ENCODE measurements around the gene DDAH1. TPM values are rescaled to one million over a fixed set of nuclear protein-coding genes. Genes with fewer than 3 reads are reported as not detected.

DDAH1 gene
- polyA plus RNA-seq, 1 donor = 50.0 TPM

GRCh38 chr1:85296980-85297379, 168.0 kb downstream of the DDAH1 start:
- no peak for DNase-seq

- DNase-seq = no peak
Observed at GRCh38 chr1:85295654-85296053, 169.3 kb downstream of the DDAH1 start.

GRCh38 chr1:85295006-85295431, 169.9 kb downstream of the DDAH1 start:
- DNase-seq = no peak

- DNase-seq = no peak
Observed at GRCh38 chr1:85290826-85291225, 174.1 kb downstream of the DDAH1 start.

GRCh38 chr1:85289848-85290335, 175.1 kb downstream of the DDAH1 start:
- DNase-seq = no peak

GRCh38 chr1:85289207-85289847, 175.6 kb downstream of the DDAH1 start:
- DNase-seq = no peak

- no peak for DNase-seq
Observed at GRCh38 chr1:85284202-85284601, 180.8 kb downstream of the DDAH1 start.

GRCh38 chr1:85283475-85284199, 181.3 kb downstream of the DDAH1 start:
- DNase-seq = no peak

- no peak for DNase-seq
Observed at GRCh38 chr1:85282424-85282823, 182.5 kb downstream of the DDAH1 start.

GRCh38 chr1:85280636-85281035, 184.3 kb downstream of the DDAH1 start:
- DNase-seq = no peak

GRCh38 chr1:85279458-85280080, 185.4 kb downstream of the DDAH1 start:
- no peak for DNase-seq

- no peak for DNase-seq
Observed at GRCh38 chr1:85278853-85279314, 186.1 kb downstream of the DDAH1 start.

GRCh38 chr1:85277802-85278201, 187.2 kb downstream of the DDAH1 start:
- DNase-seq = no peak

- no peak for DNase-seq
Observed at GRCh38 chr1:85276978-85277639, 187.8 kb downstream of the DDAH1 start.

GRCh38 chr1:85276215-85276977, 188.6 kb downstream of the DDAH1 start, which contains the start of gene BCL10:
BCL10 (minus strand) TSS chr1:85276632; CDS start chr1:85276352, 280 bp downstream.
- peak; percentile 99 for DNase-seq

- no peak for DNase-seq
Observed at GRCh38 chr1:85275701-85276214, 189.2 kb downstream of the DDAH1 start.

- DNase-seq = no peak
Observed at GRCh38 chr1:85274969-85275453, 189.9 kb downstream of the DDAH1 start.

- no peak for DNase-seq
Observed at GRCh38 chr1:85273397-85273796, 191.6 kb downstream of the DDAH1 start.

- DNase-seq = no peak
Observed at GRCh38 chr1:85268801-85269585, 196.0 kb downstream of the DDAH1 start.
